Stimulated activated CD8-positive, alpha-beta memory T cell treated with anti-CD3 and anti-CD28 coated beads, Interleukin-15, amount 100 ng/mL, for 1 hour (primary cell): Measurements from ENCODE around the gene FMN1.
"Not testable (repeated sequence)": the region's sequence is repeated elsewhere in the genome, so short reads cannot be mapped to it uniquely, and the experiment has no call there.

ENCODE experiments used
- DNase-seq: peaks from one replicate; pipeline ENCODE4 v3.0.0-alpha.2; 2020; ENCODE audit warnings: low read depth

The FMN1 gene

DNA sequence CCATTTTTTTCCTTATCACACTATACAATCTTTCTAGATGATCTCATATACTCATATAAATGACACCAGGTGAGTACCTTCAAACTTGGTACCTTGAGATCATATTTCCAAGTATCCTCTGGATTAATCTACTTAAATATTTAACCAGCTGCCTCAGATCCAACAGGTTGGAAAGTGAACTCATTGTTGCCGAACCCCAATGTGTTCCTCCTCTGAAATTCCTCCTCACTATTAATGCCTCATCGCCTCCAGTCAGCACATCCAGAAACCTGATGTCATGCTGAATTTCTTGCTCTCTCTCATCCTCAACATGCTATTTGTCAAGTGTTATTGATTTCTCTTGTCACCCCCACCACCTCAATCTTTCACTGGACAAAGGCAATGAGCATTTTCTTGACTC lies 221.8 kb downstream of the FMN1 start:
- DNase-seq = no peak

DNA sequence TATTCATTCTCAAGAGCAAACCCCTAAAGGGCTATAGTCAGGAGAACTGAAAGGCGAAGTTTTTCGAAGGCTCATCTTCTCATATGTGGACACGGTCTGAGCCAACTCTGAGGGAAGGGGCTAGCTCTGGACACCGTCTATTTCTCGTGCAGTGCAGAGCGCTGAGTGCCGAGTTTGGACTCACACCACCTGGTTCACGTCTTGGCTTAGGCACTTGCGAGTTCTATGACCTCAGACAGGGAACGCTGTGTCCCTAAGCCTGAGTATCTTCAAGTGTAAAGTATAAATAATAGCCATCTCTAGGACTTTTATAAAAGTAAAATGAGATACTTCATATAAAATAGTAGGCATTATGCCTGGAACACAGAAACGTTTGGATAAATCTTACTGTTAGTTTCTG lies 223.7 kb downstream of the FMN1 start:
- no peak for DNase-seq

DNA sequence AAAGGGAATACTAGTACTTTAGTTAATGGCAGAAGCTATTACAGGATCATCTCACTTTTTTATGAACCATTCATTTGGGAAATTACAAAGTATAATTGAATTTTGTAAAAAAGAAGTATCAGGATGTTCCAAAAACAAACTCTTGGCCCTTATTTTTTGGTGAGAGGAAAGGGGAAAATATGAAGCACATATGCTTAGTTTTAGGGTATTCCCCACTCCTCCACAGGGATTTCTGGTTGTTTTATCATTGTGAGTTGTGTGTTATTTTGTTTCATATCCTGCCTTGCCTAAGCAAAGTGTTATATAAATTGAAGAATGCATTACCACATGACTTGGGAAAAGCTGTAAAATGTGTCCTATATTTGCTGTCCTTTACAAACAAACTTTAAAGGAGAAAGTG lies 227.0 kb downstream of the FMN1 start:
- no peak for DNase-seq

DNA sequence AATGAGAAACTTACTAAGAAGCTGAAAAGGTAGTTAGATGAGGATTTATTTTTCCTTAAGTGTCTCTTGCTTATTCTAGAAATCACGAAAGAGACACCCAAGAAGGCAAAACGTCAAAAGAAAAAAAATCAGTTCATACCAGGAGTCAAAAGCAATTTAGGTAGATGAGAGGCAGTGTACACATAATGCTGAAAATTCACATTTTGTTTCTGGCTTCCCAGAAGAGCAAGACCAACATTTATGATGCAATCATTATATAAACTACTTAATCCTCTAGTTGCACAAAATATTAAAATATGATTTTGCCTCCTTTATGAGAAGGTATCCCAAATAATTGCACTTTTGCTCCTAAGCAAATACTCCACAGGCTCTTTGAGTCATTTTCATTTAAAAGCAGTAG lies 228.0 kb downstream of the FMN1 start:
- no peak for DNase-seq

DNA sequence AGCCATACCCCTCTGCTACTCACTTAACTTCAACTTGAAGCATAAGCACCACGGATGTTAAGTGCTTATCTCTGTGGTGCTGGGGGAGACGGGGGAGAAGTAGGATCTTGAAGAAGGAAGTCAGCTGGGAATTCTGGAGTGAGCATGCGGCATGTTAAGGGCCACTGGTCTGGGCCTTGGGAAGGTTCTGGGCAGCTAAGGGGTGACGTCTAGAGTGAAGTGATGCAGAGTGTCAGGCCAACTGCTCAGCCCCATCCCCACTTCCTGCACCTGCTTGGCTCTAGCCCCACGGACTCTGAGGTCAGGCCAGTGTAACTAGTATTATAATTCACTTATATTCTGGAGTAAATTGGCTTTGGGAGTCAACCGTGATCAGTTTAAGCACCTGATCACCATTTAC lies 228.6 kb downstream of the FMN1 start:
- no peak for DNase-seq

DNA sequence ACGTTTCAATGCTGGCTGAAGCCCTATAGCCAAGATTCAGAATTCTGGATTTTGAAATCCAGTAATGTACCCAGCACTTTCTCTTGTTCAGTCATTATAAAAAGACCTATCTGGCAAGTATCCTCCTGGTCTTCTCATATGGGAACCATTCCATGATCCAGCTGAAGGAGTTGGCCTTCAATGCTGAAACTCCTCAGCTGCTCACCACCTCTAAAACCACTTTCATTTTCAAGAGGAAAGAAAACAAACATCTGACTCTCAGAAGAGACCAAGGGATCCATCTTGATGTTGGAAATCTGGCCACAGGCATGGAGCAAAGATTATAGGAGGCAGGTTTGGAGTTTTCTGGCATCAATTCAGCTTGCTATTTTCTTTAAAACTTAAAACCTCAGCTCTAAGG lies 235.4 kb downstream of the FMN1 start:
- DNase-seq = no peak

DNA sequence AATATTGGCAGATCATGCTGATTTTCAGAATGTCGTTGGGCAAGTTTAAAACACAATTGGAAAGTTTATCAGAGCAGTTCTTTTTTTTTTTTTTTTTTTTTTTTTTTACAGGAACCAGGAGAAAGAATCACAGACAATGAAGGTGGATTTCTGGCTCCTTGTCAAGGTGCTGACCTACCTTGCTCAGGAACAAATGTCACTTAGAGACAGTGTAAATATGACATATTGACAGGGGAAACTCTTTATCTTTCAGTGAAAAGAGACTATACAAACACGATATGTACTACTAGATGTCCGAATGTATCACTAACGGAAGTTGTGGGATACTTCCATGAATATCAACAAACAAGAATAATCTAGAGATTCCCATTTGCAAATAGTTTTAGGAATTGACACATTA lies 237.3 kb downstream of the FMN1 start:
- DNase-seq = no peak

DNA sequence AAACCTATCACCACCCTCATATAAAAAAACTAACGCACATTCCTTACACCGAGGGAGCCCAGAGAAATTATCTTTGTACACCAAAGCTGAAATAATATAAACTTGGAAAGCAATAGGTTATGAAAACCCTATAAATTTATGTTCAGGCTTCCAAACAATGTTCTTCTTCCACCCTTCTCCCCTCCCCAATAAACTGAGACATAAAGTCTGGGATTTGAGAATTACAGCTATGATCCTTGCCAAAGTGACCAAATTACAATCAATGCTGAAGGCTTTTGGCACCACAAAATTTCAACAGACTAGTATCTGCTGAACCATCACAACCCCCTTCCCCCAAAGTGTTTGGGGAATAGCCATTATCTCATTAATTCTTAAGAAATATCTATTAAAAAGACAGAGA lies 237.8 kb downstream of the FMN1 start:
- DNase-seq = no peak

DNA sequence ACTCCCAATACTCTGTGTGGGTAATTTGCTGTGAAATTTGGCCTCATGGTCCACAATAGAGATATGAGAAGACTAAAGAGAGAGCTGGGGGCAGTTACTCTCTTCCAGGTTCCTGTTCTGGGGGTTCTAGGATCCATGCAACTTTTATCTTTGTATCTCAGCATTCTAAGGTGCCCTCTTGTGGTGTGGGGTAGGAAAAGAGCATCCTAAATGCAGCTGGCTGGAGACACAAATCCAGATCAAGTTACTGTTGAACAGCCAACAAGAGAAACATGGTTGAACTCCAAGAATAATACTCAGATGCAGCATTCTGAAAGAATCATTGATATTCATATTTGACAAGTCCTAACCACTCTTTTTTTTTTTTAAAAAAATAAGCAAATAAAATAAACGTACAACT lies 238.5 kb downstream of the FMN1 start:
- no peak for DNase-seq

DNA sequence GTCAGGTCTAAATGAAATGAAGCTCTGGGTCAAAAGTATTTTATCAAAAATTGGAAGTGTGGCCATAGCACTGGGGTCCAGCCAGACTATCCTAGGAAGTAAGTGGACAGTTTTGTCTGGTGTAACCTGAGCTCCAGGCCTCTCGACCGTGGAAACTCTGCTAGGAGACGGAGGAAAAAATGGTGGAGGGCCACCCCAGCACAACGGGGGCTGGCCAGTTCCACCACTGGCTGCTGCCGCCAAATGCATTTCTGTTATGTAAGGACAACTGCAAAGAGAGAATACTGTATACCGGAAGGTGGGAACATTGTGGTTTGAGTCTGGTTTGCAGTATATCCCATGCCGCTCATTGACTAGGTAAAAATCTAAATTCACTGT lies 241.0 kb downstream of the FMN1 start:
- DNase-seq = no peak

DNA sequence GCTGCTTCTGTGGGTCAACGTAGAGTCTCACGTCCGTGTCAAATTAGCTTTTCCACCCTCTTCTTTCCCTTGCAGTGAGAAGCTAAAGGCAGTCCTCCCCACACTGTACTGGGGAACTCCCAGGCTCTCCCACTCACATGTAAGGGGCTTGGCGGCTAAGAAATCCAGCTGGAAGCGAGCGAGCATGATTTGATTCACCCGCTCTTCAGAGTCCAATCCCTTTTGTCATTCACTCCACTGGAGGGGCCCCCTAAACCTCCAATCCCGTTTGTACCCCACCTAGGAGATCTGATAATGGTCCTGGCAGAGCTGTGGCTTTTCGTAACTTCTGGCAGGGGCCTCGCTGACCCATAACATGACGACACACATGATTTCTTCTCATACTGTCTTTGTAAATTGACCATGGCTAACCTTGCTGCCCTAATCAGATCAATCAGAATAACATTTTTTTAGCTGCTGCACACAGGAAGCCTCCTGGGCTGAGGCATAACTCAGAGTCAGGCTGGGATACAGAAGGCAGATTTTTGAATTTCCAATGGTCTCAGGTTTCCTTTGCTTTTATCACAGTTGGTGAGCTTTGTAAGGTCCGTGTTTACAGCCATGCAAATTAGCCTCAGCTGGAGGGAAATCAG lies 241.5 kb downstream of the FMN1 start:
- no peak for DNase-seq

DNA sequence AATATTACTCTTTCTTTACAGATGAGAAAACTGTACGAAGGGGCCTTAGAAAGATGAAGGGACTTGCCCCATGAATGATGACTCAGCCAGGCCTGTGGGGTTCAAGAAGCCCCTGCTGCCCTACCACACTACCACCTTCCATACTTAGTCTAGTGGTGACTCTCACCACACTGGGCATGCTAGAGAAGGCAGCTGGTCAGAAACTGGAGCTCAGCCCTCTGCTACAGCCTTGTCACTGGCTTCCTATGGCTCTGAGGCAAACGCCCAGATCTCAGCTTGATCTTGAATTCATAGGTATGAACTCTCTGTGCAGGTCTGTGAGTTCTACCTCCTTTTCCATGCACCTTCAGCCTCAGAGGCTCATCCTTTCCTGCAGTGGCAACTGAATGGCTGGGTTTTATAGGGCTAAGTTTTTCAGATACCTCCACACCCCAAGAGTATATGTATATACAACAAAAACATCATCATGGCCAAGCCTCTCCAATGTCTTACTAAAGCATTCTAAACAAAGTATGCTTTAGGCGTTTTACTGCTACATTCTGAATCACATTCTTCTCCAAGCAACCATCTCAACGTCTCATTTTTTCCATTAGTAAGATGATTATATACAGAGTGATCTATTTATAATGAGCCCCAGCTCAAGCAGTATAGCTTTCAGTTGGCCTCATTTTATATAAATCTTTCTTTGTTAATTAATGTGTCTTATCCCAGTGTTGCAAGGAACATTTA lies 242.6 kb downstream of the FMN1 start:
- no peak for DNase-seq

DNA sequence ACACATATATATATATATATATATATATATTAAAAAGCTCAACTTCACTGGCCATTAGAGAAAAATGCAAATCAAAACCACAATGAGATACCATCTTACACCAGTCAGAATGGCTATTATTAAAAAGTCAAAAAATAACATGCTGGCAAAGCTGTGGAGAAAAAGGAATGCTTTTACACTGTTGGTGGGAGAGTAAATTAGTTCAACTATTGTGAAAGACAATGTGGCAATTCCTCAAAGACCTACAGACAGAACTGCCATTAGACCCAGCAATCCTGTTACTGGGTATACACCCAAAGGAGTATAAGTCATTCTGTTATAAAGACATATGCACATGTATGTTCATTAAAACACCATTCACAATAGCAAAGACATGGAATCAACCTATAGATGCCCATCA lies 244.5 kb downstream of the FMN1 start:
- DNase-seq = not testable (repeated sequence)

DNA sequence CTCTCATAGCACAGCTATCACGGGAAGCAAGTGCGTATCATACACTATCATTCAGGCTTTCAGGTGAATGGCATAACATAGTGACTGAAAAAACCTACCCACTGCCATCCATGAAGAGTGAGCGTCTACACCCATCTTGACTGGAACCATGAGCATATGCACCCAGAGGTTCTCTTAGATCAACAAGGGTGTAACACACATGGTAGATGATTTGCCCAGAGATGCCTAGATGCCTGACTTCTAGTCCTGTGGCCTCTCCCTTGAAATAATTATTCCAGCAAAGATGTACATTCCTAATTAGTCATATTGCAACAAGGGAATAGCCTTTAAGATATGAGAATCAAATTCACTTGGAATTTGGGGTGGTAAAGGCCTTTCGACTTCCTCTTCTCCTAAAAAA lies 248.3 kb downstream of the FMN1 start:
- no peak for DNase-seq

DNA sequence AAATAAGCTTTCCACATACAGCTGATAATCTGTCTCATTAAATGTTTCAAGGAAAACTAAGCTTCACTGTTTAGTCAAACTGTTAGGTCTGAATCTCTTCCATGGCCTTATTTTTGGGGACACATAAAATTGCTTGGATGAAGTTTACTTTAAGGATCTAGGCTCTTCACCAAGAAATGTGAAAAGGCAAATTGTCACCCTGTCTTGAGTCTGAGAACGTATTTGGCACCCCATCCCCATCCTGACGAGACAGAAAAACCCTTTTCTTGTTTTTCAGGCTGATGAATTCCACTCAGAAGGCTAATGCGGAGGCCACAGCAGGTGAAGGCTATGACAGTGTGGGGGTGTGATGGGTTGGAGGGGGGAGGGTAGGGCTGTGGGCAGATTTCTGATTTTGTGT lies 250.1 kb downstream of the FMN1 start:
- DNase-seq = no peak

DNA sequence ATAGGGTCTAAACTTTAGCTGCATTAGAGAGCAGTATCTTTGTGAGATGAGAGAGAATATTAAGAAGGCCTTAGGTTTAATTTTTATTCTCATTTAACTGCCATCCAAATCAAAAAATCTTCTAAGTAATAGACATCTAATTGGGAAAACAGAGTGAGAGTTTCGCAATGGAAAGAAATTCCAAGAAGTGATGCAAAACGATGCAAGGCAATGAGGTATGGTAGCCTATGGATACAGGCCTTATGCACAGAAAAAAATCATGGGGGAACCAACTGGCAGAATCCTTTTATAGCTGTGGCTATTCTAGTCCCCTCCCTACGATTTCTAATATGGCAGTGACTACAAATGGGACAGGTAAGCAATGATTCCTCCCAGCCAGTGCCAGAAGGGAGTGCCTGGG lies 250.8 kb downstream of the FMN1 start:
- DNase-seq = no peak

DNA sequence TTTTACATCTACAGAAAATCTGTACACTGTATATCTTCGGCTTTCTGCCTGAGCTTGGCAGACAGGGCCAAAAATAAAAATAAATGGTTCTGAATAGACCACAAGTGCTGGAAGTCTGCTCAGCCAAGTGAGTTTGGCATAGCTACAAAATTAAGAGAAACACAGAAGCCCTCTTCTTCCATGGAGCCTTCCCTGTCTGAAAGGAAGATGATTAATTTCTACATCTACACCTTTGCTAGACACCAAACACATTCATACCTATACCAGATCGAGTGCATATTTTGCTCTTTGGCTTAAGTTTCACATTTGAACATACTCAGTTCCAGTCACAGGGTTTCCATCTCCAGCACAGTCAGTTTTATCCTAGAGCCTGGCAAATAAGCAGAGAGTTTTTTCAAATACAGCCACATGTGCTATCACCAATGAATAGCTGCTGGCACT lies 252.1 kb downstream of the FMN1 start:
- no peak for DNase-seq

DNA sequence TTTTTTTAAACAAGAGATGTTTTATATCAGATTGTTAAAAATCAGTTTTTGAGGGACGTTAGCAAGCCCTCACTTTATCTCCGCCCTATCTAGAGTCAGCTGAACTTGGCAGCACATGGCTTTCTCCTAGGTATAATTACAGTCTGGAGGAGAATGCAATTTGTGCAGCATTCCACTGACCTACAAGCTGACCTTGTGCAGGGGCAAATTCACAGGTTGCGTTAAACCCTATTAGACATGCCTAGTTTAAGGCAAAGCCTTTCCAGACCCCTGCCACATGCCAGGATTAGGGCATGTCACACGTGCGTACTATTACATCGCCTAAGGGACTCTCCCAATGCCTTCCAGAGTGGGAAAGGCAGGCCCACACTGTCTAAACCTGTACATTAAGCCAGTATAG lies 252.7 kb downstream of the FMN1 start:
- no peak for DNase-seq

DNA sequence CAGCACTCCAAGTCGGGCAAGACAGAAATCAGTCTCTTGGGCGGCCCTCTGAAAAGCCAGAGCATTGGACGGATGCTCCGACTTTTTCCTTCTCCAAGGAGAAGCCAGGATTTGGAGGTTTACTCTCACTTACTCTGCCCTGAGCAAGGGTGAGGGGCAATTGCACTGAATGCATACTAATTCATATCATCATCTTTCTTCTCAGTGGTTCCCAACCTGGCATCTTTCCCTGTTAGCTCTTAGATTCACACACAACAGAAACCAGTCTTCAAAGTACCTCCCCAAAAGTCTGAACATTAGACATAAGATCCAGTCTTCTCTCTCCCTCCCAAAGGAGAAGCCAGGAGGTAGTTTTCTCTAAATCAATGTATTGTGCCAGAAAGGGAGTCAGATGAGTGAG lies 257.5 kb downstream of the FMN1 start:
- no peak for DNase-seq

DNA sequence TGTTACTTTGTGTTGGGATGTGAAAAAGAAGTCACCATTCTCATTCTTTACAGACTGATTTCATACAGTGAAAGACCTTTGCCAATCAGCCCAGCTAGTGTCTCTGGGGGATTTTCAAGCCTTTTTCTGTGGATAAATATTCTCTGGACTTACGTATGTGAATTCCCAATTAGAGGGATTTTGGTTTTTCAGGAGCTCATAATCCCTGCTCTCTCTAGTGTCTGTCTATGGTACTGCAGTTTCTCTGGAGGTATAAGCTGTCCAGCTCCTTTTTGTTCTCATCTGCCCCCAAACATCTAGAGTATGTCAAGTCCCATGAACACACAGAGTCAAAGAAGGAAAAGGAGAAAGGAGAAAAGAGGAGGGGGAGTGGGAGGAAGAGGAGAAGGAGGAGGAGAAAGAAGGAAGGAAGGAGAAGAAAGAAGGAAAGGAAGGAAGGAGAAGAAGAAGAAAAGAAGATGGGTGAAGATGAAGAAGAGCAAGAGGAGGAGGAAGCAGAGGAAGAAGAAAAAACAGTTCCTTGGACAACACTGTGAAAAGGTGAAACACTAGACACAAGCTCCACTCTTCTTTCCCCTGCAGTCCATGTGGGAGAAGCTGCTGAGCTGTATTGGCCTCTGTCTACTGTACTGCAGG lies 258.1 kb downstream of the FMN1 start:
- no peak for DNase-seq

DNA sequence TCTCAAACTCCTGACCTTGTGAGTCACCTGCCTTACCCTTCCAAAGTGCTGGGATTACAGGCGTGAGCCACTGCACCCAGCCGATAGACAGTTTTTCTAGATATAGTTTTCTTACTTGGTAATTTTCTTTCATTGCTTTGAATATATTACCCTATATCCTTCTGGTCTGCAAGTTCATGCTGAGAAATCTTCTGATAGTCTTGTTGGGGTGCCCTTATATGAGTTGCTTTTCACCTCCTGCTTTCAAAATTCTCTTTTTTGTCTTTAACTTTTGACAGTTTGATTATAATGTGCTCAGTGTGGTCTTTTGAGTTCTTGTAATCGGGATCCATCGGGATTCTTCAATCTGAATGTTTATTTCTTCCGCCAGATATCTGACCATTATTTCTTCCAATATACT lies 259.4 kb downstream of the FMN1 start:
- no peak for DNase-seq

DNA sequence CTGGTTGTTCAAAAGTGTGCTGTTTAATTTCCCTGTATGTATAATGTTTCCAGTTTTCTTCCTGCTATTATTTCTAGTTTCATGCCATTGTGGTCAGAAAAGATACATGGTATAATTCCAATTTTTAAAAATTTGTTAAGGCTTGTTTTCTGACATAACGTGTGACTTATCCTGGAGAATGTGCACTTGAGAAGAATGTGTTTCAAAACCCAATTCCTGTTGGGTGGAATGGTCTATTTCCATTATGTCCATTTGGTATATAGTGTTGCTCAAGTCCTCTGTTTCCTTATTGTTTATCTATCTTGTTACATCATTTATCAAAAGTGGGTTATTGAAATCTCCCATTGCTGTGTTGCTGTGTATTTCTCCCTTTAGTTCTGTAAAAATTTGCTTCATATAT lies 261.3 kb downstream of the FMN1 start:
- DNase-seq = no peak

DNA sequence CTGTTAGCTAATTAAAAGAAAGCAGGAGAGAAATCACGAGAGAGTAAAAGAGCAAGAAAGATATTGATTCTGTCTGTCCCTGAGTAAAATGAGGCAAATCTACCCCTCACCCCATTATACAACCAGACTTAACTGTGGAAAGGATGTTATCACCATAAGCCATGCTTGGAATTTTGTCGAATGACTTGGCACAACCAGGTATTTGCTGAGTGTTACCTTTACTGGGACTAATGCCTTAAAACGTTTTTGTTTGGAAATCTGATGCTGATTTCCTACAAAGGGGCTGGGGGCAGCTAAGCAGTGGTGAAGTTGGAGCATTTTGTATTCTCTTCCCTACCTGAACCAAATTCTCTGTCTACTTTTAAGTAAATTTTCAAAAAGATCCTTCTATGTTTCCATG lies 265.6 kb downstream of the FMN1 start:
- DNase-seq = no peak

DNA sequence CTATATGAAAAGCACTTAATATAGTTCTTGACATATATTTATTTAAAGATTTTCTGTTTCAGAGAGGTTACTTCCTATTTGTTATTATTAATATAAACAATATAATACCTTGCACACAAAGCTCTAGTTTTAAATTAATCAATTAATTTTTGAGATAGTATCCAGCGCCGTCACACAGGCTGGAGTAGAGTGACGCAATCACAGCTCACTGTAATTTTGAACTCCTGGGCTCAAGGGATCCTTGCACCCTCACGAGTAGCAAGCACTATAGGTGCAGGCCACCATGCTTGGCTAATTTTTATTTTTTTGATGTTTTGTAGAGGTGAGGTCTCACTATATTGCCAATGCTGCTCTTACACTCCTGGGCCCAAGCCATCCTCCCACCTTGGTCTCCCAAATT lies 267.4 kb downstream of the FMN1 start:
- DNase-seq = no peak
